Bronchial epithelial cell (primary cell): ENCODE measurements around the gene NAGLU. TPM values are rescaled to one million over a fixed set of nuclear protein-coding genes. Genes with fewer than 3 reads are reported as not detected.
A peak's percentile ranks its signal among the peaks of the same experiment; 100 is the strongest.

Experiments
- DNase-seq: peaks from one replicate; pipeline ENCODE4 v3.0.0-alpha.2; 2010; ENCODE audit warnings: low read depth
- FAIRE-seq: peaks from 2 replicates; lab custom pipeline; 2011; peaks lifted over from hg19 to GRCh38; lab: Jason Lieb, UNC
- H3K27me3 ChIP-seq: 2 replicates; pipeline ENCODE4 v1.5.1; 2011; ENCODE audit warnings: low read length; ENCODE audit not compliant: control insufficient read depth, insufficient read depth
- H3K36me3 ChIP-seq: 2 replicates; pipeline ENCODE4 v1.5.1; 2011; ENCODE audit warnings: low read length; ENCODE audit not compliant: control insufficient read depth, insufficient read depth
- H3K4me3 ChIP-seq: 2 replicates; pipeline ENCODE4 v1.5.1; 2011; ENCODE audit warnings: mild to moderate bottlenecking, low read depth, low read length, control low read depth
- total RNA-seq: library from RNA; depleted of rRNA; stranded (reverse); fragments of >200 nt; gene quantifications from 2 replicates; pipeline ENCODE4 v1.2.1, GENCODE V29; 2014
- TF ChIP-seq, protein P1 (sequence below): IDR thresholded peaks from 2 replicates; pipeline ENCODE4 v1.5.1; 2011; ENCODE audit warnings: mild to moderate bottlenecking, moderate library complexity, low read length, control low read depth, inconsistent platforms; ENCODE audit not compliant: insufficient read depth, severe bottlenecking

The NAGLU gene
- total RNA-seq, 1 donor from 2014 or later = 14.2 TPM

DNA sequence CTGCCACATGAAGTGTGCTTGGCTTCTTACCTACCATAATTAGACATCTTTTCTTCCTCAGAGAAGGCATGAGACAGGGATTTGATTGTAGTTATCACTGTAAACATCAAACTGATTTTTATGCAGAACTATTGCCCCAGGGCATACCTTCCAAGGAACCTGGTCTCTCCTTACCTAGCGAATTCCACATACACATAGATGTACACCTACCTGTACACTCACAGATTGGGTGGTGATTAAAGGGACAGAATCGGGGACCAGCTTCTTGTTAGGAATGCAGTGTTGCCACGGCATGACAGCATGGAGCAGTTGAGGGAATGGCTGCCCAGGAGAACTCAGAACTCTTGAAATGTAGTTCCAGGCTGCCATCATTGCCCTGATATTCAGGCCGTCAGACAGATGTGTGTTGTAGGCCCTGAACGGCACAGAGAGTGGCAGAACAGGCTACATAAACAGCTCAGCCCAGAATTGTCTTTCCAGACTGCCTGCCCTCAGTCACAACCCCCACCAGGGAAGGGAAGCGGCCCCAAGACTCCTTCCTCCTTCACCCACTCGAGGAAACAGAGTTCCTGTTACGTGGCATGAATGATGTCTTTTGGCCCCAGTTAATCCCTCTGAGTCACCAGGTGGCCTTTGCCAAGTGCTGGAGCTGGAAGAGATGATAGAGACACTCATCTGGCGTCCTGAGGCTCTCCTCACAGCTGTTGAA, 17.8 kb upstream of the NAGLU start:
- peak; percentile 93 for DNase-seq
- Histone ChIP-seq H3K4me3 (no peak overlapping the region), H3K36me3 (peaks cover 7% of the 10 kb centered on the region), H3K27me3 (no peaks in the 10 kb centered on the region)
- no peak for FAIRE-seq
- TF ChIP-seq, protein P1, sequence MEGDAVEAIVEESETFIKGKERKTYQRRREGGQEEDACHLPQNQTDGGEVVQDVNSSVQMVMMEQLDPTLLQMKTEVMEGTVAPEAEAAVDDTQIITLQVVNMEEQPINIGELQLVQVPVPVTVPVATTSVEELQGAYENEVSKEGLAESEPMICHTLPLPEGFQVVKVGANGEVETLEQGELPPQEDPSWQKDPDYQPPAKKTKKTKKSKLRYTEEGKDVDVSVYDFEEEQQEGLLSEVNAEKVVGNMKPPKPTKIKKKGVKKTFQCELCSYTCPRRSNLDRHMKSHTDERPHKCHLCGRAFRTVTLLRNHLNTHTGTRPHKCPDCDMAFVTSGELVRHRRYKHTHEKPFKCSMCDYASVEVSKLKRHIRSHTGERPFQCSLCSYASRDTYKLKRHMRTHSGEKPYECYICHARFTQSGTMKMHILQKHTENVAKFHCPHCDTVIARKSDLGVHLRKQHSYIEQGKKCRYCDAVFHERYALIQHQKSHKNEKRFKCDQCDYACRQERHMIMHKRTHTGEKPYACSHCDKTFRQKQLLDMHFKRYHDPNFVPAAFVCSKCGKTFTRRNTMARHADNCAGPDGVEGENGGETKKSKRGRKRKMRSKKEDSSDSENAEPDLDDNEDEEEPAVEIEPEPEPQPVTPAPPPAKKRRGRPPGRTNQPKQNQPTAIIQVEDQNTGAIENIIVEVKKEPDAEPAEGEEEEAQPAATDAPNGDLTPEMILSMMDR = no peak

DNA sequence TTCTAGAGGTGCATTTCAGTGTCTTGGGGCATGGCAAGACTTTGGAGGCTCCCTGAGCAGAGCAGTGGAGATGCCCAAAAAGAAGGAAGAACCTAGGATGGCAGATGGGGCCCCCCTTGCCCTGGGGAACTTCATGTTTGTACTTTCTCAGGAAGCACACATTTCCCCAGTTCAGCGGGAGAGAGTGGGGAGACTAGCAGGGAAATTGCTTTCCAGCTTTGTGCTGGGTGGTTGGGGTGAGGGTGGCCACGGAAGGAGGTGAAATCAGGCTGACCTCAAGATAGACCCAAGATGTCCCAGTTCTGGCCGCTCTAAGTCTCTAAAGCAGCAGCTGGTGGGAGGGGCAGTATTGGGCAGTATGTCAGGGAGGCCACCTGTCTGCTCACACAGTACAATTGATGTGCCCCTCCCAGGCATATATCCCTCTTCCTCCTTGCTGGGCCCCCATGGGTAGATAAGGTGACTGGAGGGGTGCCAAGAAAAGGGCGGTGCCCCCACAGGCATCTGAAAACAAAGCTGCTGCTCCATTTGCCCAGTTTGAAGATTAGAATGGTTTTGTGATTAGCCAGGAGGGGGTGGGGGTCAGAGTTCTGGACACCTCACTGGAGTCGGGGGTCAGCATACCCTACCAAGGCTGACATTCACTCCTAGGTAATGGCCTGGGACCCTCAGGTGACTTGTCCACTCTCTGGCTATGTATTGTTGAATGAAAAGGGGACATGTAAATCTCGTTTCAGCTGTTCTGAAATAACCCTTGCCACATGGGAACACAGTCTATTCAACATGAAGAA, 17.1 kb upstream of the NAGLU start:
- Histone ChIP-seq H3K36me3 (peaks cover 7% of the 10 kb centered on the region), H3K4me3 (no peak overlapping the region), H3K27me3 (no peaks in the 10 kb centered on the region)
- TF ChIP-seq, protein P1 = no peak
- FAIRE-seq (no peak), DNase-seq (peak; percentile 18)

DNA sequence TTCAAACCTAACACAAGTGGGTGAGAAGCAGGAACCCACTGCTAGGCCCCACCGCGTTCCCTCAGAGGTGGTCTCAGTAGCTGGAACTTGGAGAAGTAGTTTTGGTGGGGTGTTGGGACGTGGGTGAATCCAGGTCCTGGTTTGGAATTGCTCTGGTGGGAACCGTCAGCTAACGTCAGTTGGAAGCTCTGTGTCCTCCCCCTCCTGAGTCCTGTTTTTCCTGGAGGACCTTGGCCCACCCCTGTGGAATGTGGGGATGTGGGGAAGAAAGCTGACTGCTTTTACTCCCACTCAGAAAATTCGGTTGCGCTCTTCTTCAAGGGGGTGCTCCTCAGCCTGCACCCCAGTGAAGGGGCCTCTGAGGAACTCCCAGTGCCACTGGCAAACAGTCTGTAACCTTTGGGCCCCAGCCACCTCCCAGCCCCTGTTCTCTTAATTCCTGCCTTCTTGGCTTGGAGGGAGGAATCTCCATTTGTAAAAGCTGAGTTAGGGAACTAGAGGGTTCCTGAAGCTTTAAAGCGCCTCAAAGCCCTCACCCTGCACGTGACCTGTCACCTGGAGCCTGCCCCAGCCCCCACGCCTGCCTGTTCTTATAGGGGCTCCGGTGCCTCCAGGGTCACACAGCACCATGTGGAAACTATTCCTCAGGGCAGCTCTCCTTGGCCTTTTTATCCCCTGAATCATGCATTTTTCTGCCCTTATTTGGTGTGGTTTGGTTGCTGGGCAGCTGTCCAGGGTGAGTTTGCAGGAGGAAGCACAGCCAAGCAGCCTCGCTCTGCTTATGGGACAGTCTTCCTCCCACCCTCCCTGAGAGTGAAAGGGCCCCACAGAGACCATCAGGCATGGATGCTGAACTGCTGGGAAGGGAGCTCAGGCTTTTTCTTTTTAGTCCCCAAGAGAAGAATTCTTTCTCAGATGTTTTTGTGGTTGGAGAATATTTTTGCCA, 16.2 kb upstream of the NAGLU start:
- Histone ChIP-seq H3K4me3 (no peak overlapping the region), H3K36me3 (peaks cover 7% of the 10 kb centered on the region), H3K27me3 (no peaks in the 10 kb centered on the region)
- TF ChIP-seq, protein P1 = no peak
- DNase-seq = peak; percentile 89
- no peak for FAIRE-seq

DNA sequence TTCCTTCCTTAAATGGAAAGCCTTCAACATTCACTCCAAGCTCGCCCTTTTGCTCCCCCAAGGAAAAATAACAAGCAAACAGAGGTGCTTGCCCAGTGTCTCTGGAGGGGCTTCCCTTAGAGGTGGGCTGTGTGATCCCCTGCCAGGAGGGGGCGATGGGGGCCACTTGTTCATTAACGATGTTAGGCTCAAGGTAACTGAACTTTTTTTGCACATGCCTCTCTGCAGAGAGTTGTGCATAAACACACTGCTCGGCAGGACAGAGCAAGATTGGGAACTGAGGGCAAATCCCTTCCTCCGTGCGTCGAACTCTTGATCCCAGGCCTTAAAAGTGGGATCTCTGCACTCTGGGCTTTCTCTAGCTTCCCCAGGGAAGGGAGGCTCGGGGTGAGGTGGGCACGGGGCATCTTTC, 15.5 kb upstream of the NAGLU start:
- H3K4me3 ChIP-seq = no peak overlapping the region
- DNase-seq (no peak), FAIRE-seq (no peak)
- H3K27me3 ChIP-seq = no peaks in the 10 kb centered on the region
- TF ChIP-seq, protein P1 = peak; percentile 33
- peaks cover 7% of the 10 kb centered on the region for H3K36me3 ChIP-seq

DNA sequence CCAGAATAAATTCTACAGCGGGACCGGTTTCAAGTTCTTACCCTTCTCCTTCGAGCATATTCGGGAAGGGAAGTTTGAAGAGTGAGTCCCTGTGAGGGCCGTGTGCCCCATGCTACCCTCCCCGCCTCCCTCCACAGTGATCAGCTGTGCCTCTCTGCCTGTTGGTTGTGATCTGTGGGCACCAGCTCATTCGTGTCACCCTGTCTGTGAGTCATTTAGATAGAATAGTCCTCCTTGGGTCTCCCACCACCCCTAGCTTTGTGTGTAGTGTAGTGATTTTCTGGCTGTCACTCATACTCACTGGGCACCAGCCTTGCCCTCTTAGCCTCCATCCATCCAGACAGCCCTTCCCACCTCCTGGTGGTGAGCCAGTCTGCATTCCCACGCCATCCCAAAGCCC, 15.0 kb upstream of the NAGLU start:
- TF ChIP-seq, protein P1 = no peak
- Histone ChIP-seq H3K36me3 (peaks cover 7% of the 10 kb centered on the region), H3K27me3 (no peaks in the 10 kb centered on the region), H3K4me3 (no peak overlapping the region)
- DNase-seq = no peak
- FAIRE-seq = no peak
